ENCODE measurements around the gene UPK1B. TPM values are rescaled to one million over a fixed set of nuclear protein-coding genes. Genes with fewer than 3 reads are reported as not detected.

UPK1B gene
- total and polyA plus RNA-seq, 11 donors: 20.4 TPM; not detected in 10

DNA sequence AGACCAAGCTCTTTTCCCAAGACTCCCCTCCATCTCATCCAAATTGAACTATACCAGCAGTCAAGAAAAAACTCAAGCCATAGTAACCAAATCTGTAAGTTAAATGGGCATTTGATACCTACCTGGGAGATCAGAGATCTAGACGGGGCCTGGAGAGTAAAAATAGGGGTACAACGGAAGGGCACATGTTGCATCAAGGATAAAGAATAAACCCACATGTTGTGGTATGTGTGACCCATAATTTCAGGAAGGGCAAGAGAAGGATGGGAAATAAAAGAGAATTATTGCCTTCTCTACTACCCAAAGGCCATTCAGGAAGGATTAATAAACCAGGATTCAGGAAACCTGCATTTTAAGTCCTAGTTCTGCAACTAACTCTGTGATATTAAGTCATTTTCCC, 25.9 kb upstream of the UPK1B start:
- intact Hi-C loops (cut with DNase I): loop anchor here in 2 of 10 donors (5.0 to 10.0 kb wide), 3 partner anchors 95 to 537 kb away; partner anchors contain the start of gene B4GALT4 (in 2 of the 2)
- no peak for TF ChIP-seq POLR2A (IDR thresholded peaks at IDR 0.05)
- TF ChIP-seq, protein P1, sequence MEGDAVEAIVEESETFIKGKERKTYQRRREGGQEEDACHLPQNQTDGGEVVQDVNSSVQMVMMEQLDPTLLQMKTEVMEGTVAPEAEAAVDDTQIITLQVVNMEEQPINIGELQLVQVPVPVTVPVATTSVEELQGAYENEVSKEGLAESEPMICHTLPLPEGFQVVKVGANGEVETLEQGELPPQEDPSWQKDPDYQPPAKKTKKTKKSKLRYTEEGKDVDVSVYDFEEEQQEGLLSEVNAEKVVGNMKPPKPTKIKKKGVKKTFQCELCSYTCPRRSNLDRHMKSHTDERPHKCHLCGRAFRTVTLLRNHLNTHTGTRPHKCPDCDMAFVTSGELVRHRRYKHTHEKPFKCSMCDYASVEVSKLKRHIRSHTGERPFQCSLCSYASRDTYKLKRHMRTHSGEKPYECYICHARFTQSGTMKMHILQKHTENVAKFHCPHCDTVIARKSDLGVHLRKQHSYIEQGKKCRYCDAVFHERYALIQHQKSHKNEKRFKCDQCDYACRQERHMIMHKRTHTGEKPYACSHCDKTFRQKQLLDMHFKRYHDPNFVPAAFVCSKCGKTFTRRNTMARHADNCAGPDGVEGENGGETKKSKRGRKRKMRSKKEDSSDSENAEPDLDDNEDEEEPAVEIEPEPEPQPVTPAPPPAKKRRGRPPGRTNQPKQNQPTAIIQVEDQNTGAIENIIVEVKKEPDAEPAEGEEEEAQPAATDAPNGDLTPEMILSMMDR (IDR thresholded peaks at IDR 0.05): no peak
- Histone ChIP-seq H3K9me3 (peaks cover 0 to under 1% (median 0%) of the 10 kb centered on the region in 12 donors), H3K27me3 (no peaks in the 10 kb centered on the region), H3K36me3 (no peaks in the 10 kb centered on the region), H3K27ac (no peak overlapping the region), H3K4me3 (no peak overlapping the region), H3K4me1 (no peaks in the 10 kb centered on the region)
- no peak for ATAC-seq
- no peak for DNase-seq
- 45 to 48% (median 47%) methylated on average over 2 of the region's 2 CpGs for WGBS, 4 donors

DNA sequence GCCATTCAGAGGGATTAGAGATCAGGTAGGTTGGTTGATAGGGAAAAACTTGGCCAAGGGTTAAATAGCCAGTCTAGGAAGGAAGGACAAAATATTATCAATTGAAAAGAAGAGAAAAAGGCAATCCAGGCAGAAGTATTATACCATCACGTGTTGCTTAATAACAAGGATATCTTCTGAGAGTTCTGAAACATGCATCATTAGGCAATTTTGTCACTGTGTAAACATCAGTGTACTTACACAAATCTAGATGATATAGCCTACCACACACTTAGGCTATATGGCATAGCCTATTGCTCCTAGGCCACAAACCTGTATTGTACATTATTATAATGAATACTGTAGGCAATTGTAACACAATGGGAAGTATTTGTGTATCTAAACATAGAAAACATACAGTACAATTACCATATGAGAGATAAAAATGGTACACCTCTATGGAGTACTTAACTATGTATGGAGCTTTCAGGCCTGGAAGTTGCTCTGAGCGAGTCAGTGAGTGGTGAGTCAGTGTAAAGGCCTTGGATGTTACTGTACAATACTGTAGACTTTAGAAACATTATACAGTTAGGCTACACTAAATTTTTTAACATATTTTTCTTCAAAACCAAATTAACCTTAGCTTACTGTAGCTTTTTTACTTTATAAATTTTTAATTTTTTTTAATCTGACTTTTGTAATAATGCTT, 24.8 kb upstream of the UPK1B start:
- H3K4me1 ChIP-seq: no peaks in the 10 kb centered on the region
- no peak for DNase-seq
- no peak for TF ChIP-seq POLR2A (IDR thresholded peaks at IDR 0.05)
- TF ChIP-seq, protein P1 (IDR thresholded peaks at IDR 0.05): no peak
- no peak for ATAC-seq
- no peaks in the 10 kb centered on the region for H3K36me3 ChIP-seq
- H3K27ac ChIP-seq: no peak overlapping the region
- H3K9me3 ChIP-seq: peaks cover 0 to 12% (median 2%) of the 10 kb centered on the region in 12 donors
- 94 to 100% (median 96%) methylated on average over 2 of the region's 2 CpGs for WGBS, 4 donors
- no peak overlapping the region for H3K4me3 ChIP-seq
- intact Hi-C loops (cut with DNase I): loop anchor here in 2 of 10 donors (5.0 to 10.0 kb wide), 3 partner anchors 94 to 536 kb away; partner anchors contain the start of gene B4GALT4 (in 2 of the 2)
- no peaks in the 10 kb centered on the region for H3K27me3 ChIP-seq

DNA sequence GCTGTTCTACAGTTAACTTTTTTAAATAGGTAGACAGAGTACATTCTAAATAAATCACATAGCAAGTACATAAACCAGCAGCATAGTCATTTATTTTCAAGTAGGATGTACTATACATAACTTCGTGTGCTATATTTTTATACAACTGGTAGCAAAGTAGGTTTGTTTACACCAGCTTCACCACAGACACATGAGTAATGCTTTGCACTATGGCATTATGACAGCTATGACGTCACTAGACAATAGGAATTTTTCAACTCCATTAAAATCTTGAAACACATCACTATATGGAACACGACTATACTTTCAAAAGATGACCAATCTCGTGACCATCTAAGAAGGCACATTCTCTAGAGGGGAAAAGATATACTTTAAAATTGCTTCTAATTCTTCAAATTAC, 23.9 kb upstream of the UPK1B start:
- H3K4me1 ChIP-seq: no peaks in the 10 kb centered on the region
- no peaks in the 10 kb centered on the region for H3K36me3 ChIP-seq
- ATAC-seq: no peak
- DNase-seq: no peak
- WGBS, 4 donors: 69 to 76% (median 72%) methylated on average over 4 of the region's 4 CpGs
- intact Hi-C loops (cut with DNase I): loop anchor here in 2 of 10 donors (5.0 to 10.0 kb wide), 3 partner anchors 93 to 535 kb away; partner anchors contain the start of gene B4GALT4 (in 2 of the 2)
- H3K9me3 ChIP-seq: peaks cover 0 to 20% (median 10%) of the 10 kb centered on the region in 12 donors
- H3K27ac ChIP-seq: no peak overlapping the region
- no peaks in the 10 kb centered on the region for H3K27me3 ChIP-seq
- no peak overlapping the region for H3K4me3 ChIP-seq
- TF ChIP-seq, protein P1 (IDR thresholded peaks at IDR 0.05): no peak
- no peak for TF ChIP-seq POLR2A (IDR thresholded peaks at IDR 0.05)

DNA sequence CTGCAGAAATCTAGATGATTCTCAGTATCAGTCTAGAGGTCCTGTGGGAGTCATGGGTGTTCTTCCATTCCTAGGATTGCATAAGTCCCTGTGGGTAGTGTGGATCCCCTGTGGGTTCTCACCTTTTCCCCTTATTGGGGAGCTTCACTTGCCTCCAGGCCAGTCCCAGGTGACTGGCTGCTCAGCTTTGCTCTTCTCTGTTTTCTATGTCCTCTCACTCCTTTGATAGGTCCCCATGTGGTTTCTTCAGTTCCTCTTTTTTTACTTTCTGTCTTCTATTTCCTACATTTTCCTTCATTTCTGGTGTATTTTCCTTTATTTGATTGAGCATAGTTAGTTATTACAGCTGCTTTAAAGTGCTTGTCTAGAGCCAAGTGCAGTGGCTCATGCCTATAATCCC, 16.5 kb upstream of the UPK1B start:
- DNase-seq (no peak), ATAC-seq (no peak)
- no peak for TF ChIP-seq POLR2A (IDR thresholded peaks at IDR 0.05)
- TF ChIP-seq, protein P1 (IDR thresholded peaks at IDR 0.05): no peak
- no peaks in the 10 kb centered on the region for H3K27me3 ChIP-seq
- H3K4me1 ChIP-seq: no peaks in the 10 kb centered on the region
- H3K9me3 ChIP-seq: peaks cover 0 to 29% (median 14%) of the 10 kb centered on the region in 12 donors
- intact Hi-C loops (cut with DNase I): no loop called here
- no peaks in the 10 kb centered on the region for H3K36me3 ChIP-seq
- H3K27ac ChIP-seq: no peak overlapping the region
- no peak overlapping the region for H3K4me3 ChIP-seq

Data from heart left ventricle (tissue), 16 donors.